IPS DF 6.9 (cell line): Measurements from ENCODE around the gene ANKMY2.
"Not testable (repeated sequence)": the region's sequence is repeated elsewhere in the genome, so short reads cannot be mapped to it uniquely, and the experiment has no call there.

Experiments
- DNase-seq: peaks from one replicate; pipeline ENCODE4 v3.0.0-alpha.2; 2013; ENCODE audit warnings: low read depth, low spot score
- H3K27ac ChIP-seq: one replicate; pipeline ENCODE4 v1.5.1; 2013; ENCODE audit warnings: low read length, control low read depth
- H3K27me3 ChIP-seq: 2 replicates; pipeline ENCODE4 v1.6.1; 2013; ENCODE audit warnings: mild to moderate bottlenecking, low read length; ENCODE audit not compliant: control insufficient read depth, insufficient read depth
- H3K36me3 ChIP-seq: 2 replicates; pipeline ENCODE4 v1.6.1; 2013; ENCODE audit warnings: low read length; ENCODE audit not compliant: control insufficient read depth, insufficient read depth
- H3K4me1 ChIP-seq: 2 replicates; pipeline ENCODE4 v1.6.1; 2013; ENCODE audit warnings: low read length; ENCODE audit not compliant: control insufficient read depth, insufficient read depth
- H3K4me3 ChIP-seq: 2 replicates; pipeline ENCODE4 v1.5.1; 2013; ENCODE audit warnings: mild to moderate bottlenecking, low read length
- H3K9me3 ChIP-seq: 2 replicates; pipeline ENCODE4 v1.6.1; 2013; ENCODE audit warnings: low read length, inconsistent platforms; ENCODE audit not compliant: control insufficient read depth, insufficient read depth
- WGBS: extraction: QIAGEN DNeasy Blood & Tissue Kit; methylation state at CpG from one replicate; pipeline ENCODE4 v1.1.7; 2013; ENCODE audit warnings: mixed read lengths, missing lambda C conversion rate; ENCODE audit not compliant: insufficient read length, insufficient coverage; 5-methylcytosine and 5-hydroxymethylcytosine counted together

The ANKMY2 gene

DNA sequence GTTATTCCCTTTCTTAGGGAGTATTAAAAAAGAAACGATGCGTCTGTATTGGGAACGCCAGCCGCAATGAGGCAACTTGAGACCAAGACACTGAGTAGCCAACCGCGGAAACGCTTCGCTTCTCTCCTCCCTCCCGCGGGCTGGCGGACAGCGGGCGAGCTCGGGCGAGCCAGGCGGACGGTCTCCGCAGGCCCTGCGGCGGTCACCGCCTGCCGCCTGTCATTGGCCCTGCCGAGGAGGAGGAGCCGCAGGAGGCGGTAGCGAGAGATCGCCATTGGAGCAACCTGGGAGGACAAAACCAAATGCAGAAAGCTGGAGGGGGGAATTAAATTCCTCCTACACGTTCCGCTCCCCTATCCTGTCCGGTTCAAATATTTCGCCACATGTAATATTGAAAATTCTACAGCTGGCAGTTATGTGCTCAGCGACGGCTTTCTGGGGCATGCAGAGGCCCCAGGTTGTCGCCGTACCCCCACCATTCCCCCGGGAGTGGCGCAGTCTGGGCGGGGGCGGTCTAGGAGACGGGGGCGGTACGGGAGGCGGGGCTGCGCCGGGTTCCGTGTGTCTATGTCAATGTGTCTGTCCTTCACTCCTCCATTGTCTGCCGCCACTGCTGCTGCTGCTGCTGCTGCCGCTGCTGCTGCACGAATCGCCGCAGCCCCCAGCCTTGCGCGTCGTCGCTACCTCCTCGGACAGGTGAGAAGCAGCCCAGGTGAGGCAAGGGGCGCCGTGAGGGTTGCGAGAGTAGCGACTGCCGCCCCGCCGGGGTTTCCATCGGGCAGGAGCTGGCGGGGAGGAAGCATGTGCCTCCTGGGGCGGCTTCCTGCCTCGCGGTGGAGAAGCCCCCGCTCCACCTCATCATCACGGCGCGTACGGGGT lies at the start of gene ANKMY2, which contains the start of gene BZW2:
Gene ANKMY2 (minus strand): TSS at position 162 of the 879 bp plus-strand sequence. CDS start 181 bp downstream, outside the sequence.
Gene BZW2 (plus strand): TSS at position 589 of the 879 bp plus-strand sequence. CDS start 19,263 bp downstream, outside the sequence.
- DNase-seq, result peak; percentile 73
- no peaks in the 10 kb centered on the region for H3K9me3 ChIP-seq
- no peaks in the 10 kb centered on the region for H3K4me1 ChIP-seq
- WGBS, result no CpG with 5 or more reads among the region's 73 CpGs
- peak within 1 kb of the TSS; percentile 96; the same call in 1 of the 2 replicates for H3K4me3 ChIP-seq
- no peak within 1 kb of the TSS for H3K27ac ChIP-seq
- no peaks in the 10 kb centered on the region for H3K36me3 ChIP-seq
- peaks cover 2% of the 10 kb centered on the region; the same call in 1 of the 2 replicates for H3K27me3 ChIP-seq

- Histone ChIP-seq H3K4me3 (no peak overlapping the region), H3K4me1 (no peaks in the 10 kb centered on the region), H3K27me3 (no peaks in the 10 kb centered on the region), H3K36me3 (peaks cover 15% of the 10 kb centered on the region), H3K27ac (no peak overlapping the region), H3K9me3 (no peaks in the 10 kb centered on the region)
- WGBS, result no CpG with 5 or more reads among the region's 6 CpGs
- DNase-seq, result no peak
Measured at GRCh38 chr7:16694806-16695205, 49.3 kb upstream of the ANKMY2 start.

- DNase-seq, result no peak
- Histone ChIP-seq H3K4me3 (no peak overlapping the region), H3K27me3 (no peaks in the 10 kb centered on the region), H3K9me3 (no peaks in the 10 kb centered on the region), H3K27ac (no peak overlapping the region), H3K4me1 (no peaks in the 10 kb centered on the region), H3K36me3 (peaks cover 17% of the 10 kb centered on the region)
- WGBS, result no CpG with 5 or more reads among the region's 2 CpGs
Measured at GRCh38 chr7:16693601-16694318, 48.2 kb upstream of the ANKMY2 start.

DNA sequence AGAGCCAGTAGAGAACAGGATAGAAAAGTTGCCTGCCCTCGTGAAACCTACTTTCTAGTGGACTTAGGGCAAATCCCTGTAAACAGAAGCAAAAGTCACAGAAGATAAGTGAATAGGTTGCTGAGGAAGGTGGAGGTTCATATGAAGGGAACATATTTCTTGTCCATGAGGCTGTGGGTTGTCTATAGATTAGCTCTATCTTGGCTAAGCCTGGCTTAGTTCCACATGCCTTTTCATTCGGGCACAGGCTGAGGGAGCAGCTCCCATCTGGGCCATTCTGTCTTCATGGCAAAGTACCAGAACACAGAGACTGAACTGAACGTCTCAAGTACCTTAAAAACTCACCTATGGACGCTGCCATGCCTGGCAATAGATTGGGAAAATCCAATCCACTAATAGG lies 45.7 kb upstream of the ANKMY2 start:
- no peak for DNase-seq
- no peak overlapping the region for H3K27ac ChIP-seq
- WGBS, result no CpG with 5 or more reads among the region's 4 CpGs
- H3K4me3 ChIP-seq, result no peak overlapping the region
- H3K36me3 ChIP-seq, result peaks cover 5% of the 10 kb centered on the region; the same call in 1 of the 2 replicates
- H3K9me3 ChIP-seq, result no peaks in the 10 kb centered on the region
- no peaks in the 10 kb centered on the region for H3K27me3 ChIP-seq
- no peaks in the 10 kb centered on the region for H3K4me1 ChIP-seq

- Histone ChIP-seq H3K36me3 (peaks cover 2% of the 10 kb centered on the region; the same call in 1 of the 2 replicates), H3K9me3 (no peaks in the 10 kb centered on the region), H3K4me3 (no peak overlapping the region), H3K27ac (no peak overlapping the region), H3K4me1 (no peaks in the 10 kb centered on the region), H3K27me3 (no peaks in the 10 kb centered on the region)
- DNase-seq, result no peak
- no CpG with 5 or more reads among the region's 2 CpGs for WGBS
Measured at GRCh38 chr7:16688249-16688648, 42.7 kb upstream of the ANKMY2 start.

DNA sequence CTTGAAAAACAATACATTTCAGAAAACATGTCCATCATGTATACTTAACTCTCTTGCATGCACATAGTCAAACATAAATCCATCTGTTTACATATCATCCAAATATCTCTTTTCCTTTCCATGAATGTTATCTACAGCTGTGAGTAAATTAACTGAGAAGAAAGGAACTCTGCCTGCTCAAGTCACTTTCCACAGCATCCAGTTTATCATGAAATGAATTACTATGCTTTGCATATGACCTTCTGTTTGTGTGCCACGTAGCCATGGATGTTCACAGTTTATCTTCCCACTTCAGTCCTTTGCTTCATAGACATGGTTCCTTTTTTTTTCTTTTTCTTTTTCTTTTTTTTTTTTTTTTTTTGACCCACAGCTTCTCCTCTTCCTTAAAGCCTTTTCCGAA lies 40.0 kb upstream of the ANKMY2 start:
- WGBS, result no CpG with 5 or more reads among the region's 2 CpGs
- Histone ChIP-seq H3K36me3 (peaks cover 2% of the 10 kb centered on the region; the same call in 1 of the 2 replicates), H3K27me3 (no peaks in the 10 kb centered on the region), H3K4me3 (no peak overlapping the region), H3K27ac (no peak overlapping the region), H3K4me1 (no peaks in the 10 kb centered on the region), H3K9me3 (no peaks in the 10 kb centered on the region)
- DNase-seq, result no peak

- Histone ChIP-seq H3K36me3 (peaks cover 2% of the 10 kb centered on the region; the same call in 1 of the 2 replicates), H3K9me3 (no peaks in the 10 kb centered on the region), H3K4me1 (no peaks in the 10 kb centered on the region), H3K27ac (no peak overlapping the region), H3K27me3 (no peaks in the 10 kb centered on the region), H3K4me3 (no peak overlapping the region)
- DNase-seq, result no peak
- WGBS, result no CpG with 5 or more reads among the region's 2 CpGs
Measured at GRCh38 chr7:16684935-16685334, 39.4 kb upstream of the ANKMY2 start.

DNA sequence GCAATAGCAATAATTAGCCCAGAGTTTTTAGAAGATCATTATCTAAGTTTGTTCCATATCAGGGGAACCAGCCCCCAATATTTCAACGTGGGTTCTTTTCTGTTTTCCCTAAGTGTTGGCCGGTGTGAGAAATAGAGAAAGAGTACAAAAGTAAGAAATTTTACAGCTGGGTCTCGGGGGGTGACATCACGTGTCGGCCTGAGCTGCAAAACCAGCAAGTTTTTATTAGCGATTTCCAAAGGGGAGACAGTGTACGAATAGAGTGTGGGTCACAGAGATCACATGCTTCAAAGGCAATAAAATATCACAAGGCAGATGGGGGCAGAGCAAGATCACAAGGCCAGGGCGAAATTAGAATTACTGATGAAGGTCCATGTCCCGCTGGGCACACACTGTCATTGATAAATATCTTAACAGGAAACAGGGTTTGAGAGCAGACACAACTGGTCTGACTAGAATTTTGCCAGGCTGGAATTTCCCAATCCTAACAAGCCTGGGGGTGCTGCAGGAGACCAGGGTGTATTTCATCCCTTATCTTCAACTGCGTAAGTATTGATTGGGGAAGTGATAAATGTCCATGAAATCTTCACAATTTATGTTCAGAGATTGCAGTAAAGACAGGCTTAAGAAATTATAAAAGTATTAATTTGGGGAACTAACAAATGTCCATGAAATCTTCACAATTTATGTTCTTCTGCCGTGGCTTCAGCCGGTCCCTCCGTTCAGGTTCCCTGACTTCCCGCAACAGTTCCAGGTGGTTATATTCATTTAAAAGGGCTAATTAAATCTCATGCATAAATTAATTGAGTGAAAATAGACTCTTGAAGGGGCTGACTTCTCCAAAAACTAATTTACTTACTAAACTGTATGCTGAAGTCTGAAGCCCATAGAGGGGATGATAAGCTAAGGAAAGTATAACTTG lies 33.4 kb upstream of the ANKMY2 start:
- not testable (repeated sequence) for H3K4me3 ChIP-seq, H3K27me3 ChIP-seq, DNase-seq, H3K27ac ChIP-seq, H3K36me3 ChIP-seq, H3K4me1 ChIP-seq, H3K9me3 ChIP-seq
- no CpG with 5 or more reads among the region's 14 CpGs for WGBS

- no peak for DNase-seq
- H3K36me3 ChIP-seq, result no peaks in the 10 kb centered on the region
- no peaks in the 10 kb centered on the region; the same call in 1 of the 2 replicates for H3K4me1 ChIP-seq
- H3K9me3 ChIP-seq, result no peaks in the 10 kb centered on the region
- no peaks in the 10 kb centered on the region for H3K27me3 ChIP-seq
- no CpG with 5 or more reads among the region's 12 CpGs for WGBS
- no peak overlapping the region for H3K27ac ChIP-seq
- H3K4me3 ChIP-seq, result no peak overlapping the region
Measured at GRCh38 chr7:16677978-16678494, 32.5 kb upstream of the ANKMY2 start.
